Naive thymus-derived CD4-positive, alpha-beta T cell (primary cell): ENCODE results near the gene HLCS. TPM values are rescaled to one million over a fixed set of nuclear protein-coding genes. Genes with fewer than 3 reads are reported as not detected.

ENCODE experiments used
- ATAC-seq: fragments of 150-1000 bp; cut with Tn5 transposase; 2 replicates; pipeline ENCODE4 v1.10.0; 2021; ENCODE audit warnings: mild to moderate bottlenecking, moderate library complexity
- CTCF ChIA-PET: fragments of 350-600 bp; sonication (Branson Sonifier 250); formaldehyde crosslinking; loops from one replicate; lab custom pipeline; 2021; ENCODE audit warnings: antibody characterized with exemption; lab: Charles Lee
- POLR2A ChIA-PET: fragments of 350-600 bp; sonication (Branson Sonifier 250); formaldehyde crosslinking; loops from one replicate; lab custom pipeline; 2021; ENCODE audit warnings: antibody characterized with exemption, inconsistent platforms; lab: Charles Lee
- DNase-seq, 9 donors: peaks; one replicate each; pipeline versions ENCODE4 v3.0.0 to v3.0.0-alpha.2; 2020 to 2022; ENCODE audit warnings: mixed read lengths in 1 of 9
- H3K27ac ChIP-seq: one replicate; pipeline ENCODE4 v1.7.0; 2013; ENCODE audit warnings: mild to moderate bottlenecking, low read depth, low read length, moderate library complexity
- H3K27me3 ChIP-seq, 2 donors: one replicate each; pipeline ENCODE4 v1.7.0; 2013; ENCODE audit warnings: low read length in 2 of 2, mild to moderate bottlenecking in 2 of 2, moderate library complexity in 2 of 2; ENCODE audit not compliant: control insufficient read depth in 2 of 2, insufficient read depth in 2 of 2
- H3K36me3 ChIP-seq, 3 experiments: 1 replicate in 2 of 3; 2 replicates in 1 of 3; pipeline ENCODE4 v1.7.0; 2013; ENCODE audit warnings: low read length in 3 of 3, mild to moderate bottlenecking in 3 of 3, moderate library complexity in 1 of 3; ENCODE audit not compliant: insufficient read depth in 3 of 3, control insufficient read depth in 2 of 3
- H3K4me1 ChIP-seq, 2 donors: one replicate each; pipeline ENCODE4 v1.7.0; 2013; ENCODE audit warnings: low read length in 2 of 2, mild to moderate bottlenecking in 2 of 2, moderate library complexity in 1 of 2; ENCODE audit not compliant: control insufficient read depth in 2 of 2, insufficient read depth in 2 of 2
- H3K4me3 ChIP-seq: 2 replicates; pipeline ENCODE4 v1.7.0; 2013; ENCODE audit warnings: mild to moderate bottlenecking, low read length
- H3K9me3 ChIP-seq, 3 experiments: 1 replicate in 2 of 3; 2 replicates in 1 of 3; pipeline ENCODE4 v1.7.0; 2013; ENCODE audit warnings: low read length in 3 of 3; ENCODE audit not compliant: control insufficient read depth in 2 of 3
- H3K27ac Mint-ChIP-seq, 9 donors: one replicate each; pipeline ENCODE4 v1.8.0; 2020 to 2022; ENCODE audit warnings: mixed read lengths in 9 of 9, mild to moderate bottlenecking in 8 of 9, moderate library complexity in 5 of 9, inconsistent platforms in 2 of 9
- H3K27me3 Mint-ChIP-seq, 5 donors: one replicate each; pipeline ENCODE4 v1.8.0; 2021 to 2022; ENCODE audit warnings: mixed read lengths in 5 of 5, mild to moderate bottlenecking in 1 of 5
- H3K36me3 Mint-ChIP-seq, 5 donors: one replicate each; pipeline ENCODE4 v1.8.0; 2020 to 2022; ENCODE audit warnings: mixed read lengths in 5 of 5, mild to moderate bottlenecking in 3 of 5, inconsistent platforms in 1 of 5
- H3K4me1 Mint-ChIP-seq, 7 donors: one replicate each; pipeline ENCODE4 v1.8.0; 2020 to 2022; ENCODE audit warnings: mixed read lengths in 7 of 7, mild to moderate bottlenecking in 3 of 7, inconsistent platforms in 1 of 7
- H3K4me3 Mint-ChIP-seq, 10 donors: one replicate each; pipeline ENCODE4 v1.8.0; 2020 to 2022; ENCODE audit warnings: mild to moderate bottlenecking in 10 of 10, mixed read lengths in 10 of 10, moderate library complexity in 6 of 10, inconsistent platforms in 2 of 10
- H3K9me3 Mint-ChIP-seq, 11 donors: one replicate each; pipeline ENCODE4 v1.8.0; 2020 to 2022; ENCODE audit warnings: mixed read lengths in 11 of 11, mild to moderate bottlenecking in 4 of 11, inconsistent platforms in 1 of 11, moderate library complexity in 1 of 11
- intact Hi-C, 2 donors: fragments of 100-400 bp; cut with micrococcal nuclease; formaldehyde crosslinking; loops; one replicate each; pipeline ENCODE4 v1.15.1; 2023
- polyA plus RNA-seq, 2 donors: library from polyadenylated mRNA; unstranded; fragments of 300-500 nt; fragmentation: Illumina TruSeq; gene quantifications; one replicate each; pipeline ENCODE4 v1.2.3, GENCODE V29; 2021
- total RNA-seq, 6 experiments: library from RNA in 5 of 6; stranded (reverse) in 5 of 6; gene quantifications; 1 replicate in 5 of 6; 2 replicates in 1 of 6; pipeline ENCODE4 v1.2.3 and lab custom pipeline; 2021 to 2026

Gene HLCS
- total and polyA plus RNA-seq, 7 experiments from 2014 or later: 7.0 to 19.3 (median 9.0) TPM

- peaks cover 8 to 80% (median 59%) of the 10 kb centered on the region in 5 donors for H3K36me3 Mint-ChIP-seq
- Histone ChIP-seq H3K27me3 (no peaks in the 10 kb centered on the region), H3K36me3 (peaks cover 0 to 5% (median 0%) of the 10 kb centered on the region in 3 experiments), H3K27ac (no peak overlapping the region), H3K4me1 (no peaks in the 10 kb centered on the region), H3K4me3 (no peak overlapping the region), H3K9me3 (no peaks in the 10 kb centered on the region)
- DNase-seq (no peak), ATAC-seq (no peak)
- H3K4me3 Mint-ChIP-seq: no peak overlapping the region
- intact Hi-C loops: no loop called here
- ChIA-PET POLR2A (no interaction called here), CTCF (no interaction called here)
- H3K27ac Mint-ChIP-seq: no peak overlapping the region
- H3K4me1 Mint-ChIP-seq: no peaks in the 10 kb centered on the region
- no peaks in the 10 kb centered on the region for H3K27me3 Mint-ChIP-seq
- H3K9me3 Mint-ChIP-seq: peaks cover 0 to 14% (median 7%) of the 10 kb centered on the region in 11 donors
Measured at GRCh38 chr21:36888466-36888865, 78.0 kb downstream of the HLCS start.

GRCh38 chr21:36887963-36888362 is 78.5 kb downstream of the HLCS start:
- peaks cover 8 to 84% (median 64%) of the 10 kb centered on the region in 5 donors for H3K36me3 Mint-ChIP-seq
- CTCF ChIA-PET: no interaction called here
- intact Hi-C loops: no loop called here

GRCh38 chr21:36883532-36884486 is 82.7 kb downstream of the HLCS start:
- Mint-ChIP-seq H3K27ac (no peak overlapping the region), H3K4me1 (peaks cover 0 to 6% (median 0%) of the 10 kb centered on the region in 7 donors), H3K4me3 (no peak overlapping the region), H3K9me3 (peaks cover 0 to 28% (median 10%) of the 10 kb centered on the region in 11 donors), H3K36me3 (peaks cover 11 to 74% (median 48%) of the 10 kb centered on the region in 5 donors), H3K27me3 (no peaks in the 10 kb centered on the region)
- ATAC-seq: no peak
- ChIA-PET CTCF (no interaction called here), POLR2A (no interaction called here)
- H3K36me3 ChIP-seq: no peaks in the 10 kb centered on the region
- DNase-seq: no peak
- H3K4me3 ChIP-seq: no peak overlapping the region
- no peak overlapping the region for H3K27ac ChIP-seq
- no peaks in the 10 kb centered on the region for H3K4me1 ChIP-seq
- intact Hi-C loops: no loop called here
- no peaks in the 10 kb centered on the region for H3K27me3 ChIP-seq
- no peaks in the 10 kb centered on the region for H3K9me3 ChIP-seq

More at GRCh38 chr21:36887963-36888362, 78.5 kb downstream of the HLCS start:
- no peaks in the 10 kb centered on the region for H3K4me1 Mint-ChIP-seq
- no peaks in the 10 kb centered on the region for H3K27me3 ChIP-seq
- no peaks in the 10 kb centered on the region for H3K4me1 ChIP-seq
- H3K4me3 ChIP-seq: no peak overlapping the region
- peaks cover 0 to 19% (median 8%) of the 10 kb centered on the region in 11 donors for H3K9me3 Mint-ChIP-seq
- DNase-seq (no peak), ATAC-seq (no peak)
- POLR2A ChIA-PET: no interaction called here
- H3K36me3 ChIP-seq: peaks cover 0 to 5% (median 0%) of the 10 kb centered on the region in 3 experiments
- H3K27me3 Mint-ChIP-seq: no peaks in the 10 kb centered on the region
- H3K4me3 Mint-ChIP-seq: no peak overlapping the region
- H3K27ac ChIP-seq: no peak overlapping the region
- no peaks in the 10 kb centered on the region for H3K9me3 ChIP-seq
- no peak overlapping the region for H3K27ac Mint-ChIP-seq

- no peak overlapping the region for H3K4me3 Mint-ChIP-seq
- H3K36me3 ChIP-seq: no peaks in the 10 kb centered on the region
- DNase-seq: no peak
- H3K27me3 ChIP-seq: no peaks in the 10 kb centered on the region
- no peaks in the 10 kb centered on the region for H3K27me3 Mint-ChIP-seq
- no peak for ATAC-seq
- peaks cover 11 to 76% (median 44%) of the 10 kb centered on the region in 5 donors for H3K36me3 Mint-ChIP-seq
- no peaks in the 10 kb centered on the region for H3K9me3 ChIP-seq
- no peak overlapping the region for H3K27ac ChIP-seq
- H3K4me1 ChIP-seq: no peaks in the 10 kb centered on the region
- H3K27ac Mint-ChIP-seq: no peak overlapping the region
- POLR2A ChIA-PET: no interaction called here
- CTCF ChIA-PET: no interaction called here
- H3K4me1 Mint-ChIP-seq: peaks cover 0 to 6% (median 0%) of the 10 kb centered on the region in 7 donors
- H3K9me3 Mint-ChIP-seq: peaks cover 2 to 30% (median 10%) of the 10 kb centered on the region in 11 donors
- H3K4me3 ChIP-seq: no peak overlapping the region
- intact Hi-C loops: no loop called here
Measured at GRCh38 chr21:36882776-36883175, 83.7 kb downstream of the HLCS start.

- peaks cover 13 to 73% (median 45%) of the 10 kb centered on the region in 5 donors for H3K36me3 Mint-ChIP-seq
- H3K4me3 Mint-ChIP-seq: no peak overlapping the region
- intact Hi-C loops: no loop called here
- Histone ChIP-seq H3K9me3 (no peaks in the 10 kb centered on the region), H3K27ac (no peak overlapping the region), H3K4me1 (no peaks in the 10 kb centered on the region), H3K27me3 (no peaks in the 10 kb centered on the region), H3K36me3 (no peaks in the 10 kb centered on the region), H3K4me3 (no peak overlapping the region)
- peaks cover 0 to 6% (median 0%) of the 10 kb centered on the region in 7 donors for H3K4me1 Mint-ChIP-seq
- H3K9me3 Mint-ChIP-seq: peaks cover 5 to 31% (median 10%) of the 10 kb centered on the region in 11 donors
- ATAC-seq (no peak), DNase-seq (no peak)
- CTCF ChIA-PET: no interaction called here
- POLR2A ChIA-PET: no interaction called here
- no peaks in the 10 kb centered on the region for H3K27me3 Mint-ChIP-seq
- no peak overlapping the region for H3K27ac Mint-ChIP-seq
Measured at GRCh38 chr21:36881228-36881627, 85.2 kb downstream of the HLCS start.

- peaks cover 13 to 63% (median 45%) of the 10 kb centered on the region in 5 donors for H3K36me3 Mint-ChIP-seq
- H3K4me3 ChIP-seq: no peak overlapping the region
- no peak overlapping the region for H3K27ac Mint-ChIP-seq
- DNase-seq (no peak), ATAC-seq (no peak)
- no peaks in the 10 kb centered on the region for H3K9me3 ChIP-seq
- no peak overlapping the region for H3K4me3 Mint-ChIP-seq
- H3K36me3 ChIP-seq: no peaks in the 10 kb centered on the region
- H3K27me3 ChIP-seq: no peaks in the 10 kb centered on the region
- CTCF ChIA-PET: no interaction called here
- H3K4me1 ChIP-seq: no peaks in the 10 kb centered on the region
- H3K4me1 Mint-ChIP-seq: peaks cover 0 to 6% (median 0%) of the 10 kb centered on the region in 7 donors
- POLR2A ChIA-PET: no interaction called here
- H3K27ac ChIP-seq: no peak overlapping the region
- peaks cover 5 to 31% (median 10%) of the 10 kb centered on the region in 11 donors for H3K9me3 Mint-ChIP-seq
- intact Hi-C loops: no loop called here
- no peaks in the 10 kb centered on the region for H3K27me3 Mint-ChIP-seq
Measured at GRCh38 chr21:36879827-36880226, 86.6 kb downstream of the HLCS start.
